Measurements from ENCODE around the gene LITAF.

LITAF gene

GRCh38 chr16:11586856-11587642, at the start of gene LITAF:
LITAF (minus strand) TSS chr16:11586919; CDS start chr16:11556730, 30,189 bp downstream.
- TF ChIP-seq GATA1 (IDR thresholded peaks at IDR 0.05; ENCODE audit: low read depth, low read length) (no peak), POLR2A (IDR thresholded peaks at IDR 0.05; ENCODE audit: low read length) (peak; percentile 20)
- peak; percentile 56 to 57 for DNase-seq

GRCh38 chr16:11636172-11636721, 49.5 kb upstream of the LITAF start:
- no peak for TF ChIP-seq POLR2A (IDR thresholded peaks at IDR 0.05; ENCODE audit: low read length)
- TF ChIP-seq GATA1 (IDR thresholded peaks at IDR 0.05; ENCODE audit: low read depth, low read length) = no peak
- DNase-seq = no peak

GRCh38 chr16:11635679-11636171, 49.0 kb upstream of the LITAF start:
- no peak for TF ChIP-seq GATA1 (IDR thresholded peaks at IDR 0.05; ENCODE audit: low read depth, low read length)
- no peak for TF ChIP-seq POLR2A (IDR thresholded peaks at IDR 0.05; ENCODE audit: low read length)

DNA sequence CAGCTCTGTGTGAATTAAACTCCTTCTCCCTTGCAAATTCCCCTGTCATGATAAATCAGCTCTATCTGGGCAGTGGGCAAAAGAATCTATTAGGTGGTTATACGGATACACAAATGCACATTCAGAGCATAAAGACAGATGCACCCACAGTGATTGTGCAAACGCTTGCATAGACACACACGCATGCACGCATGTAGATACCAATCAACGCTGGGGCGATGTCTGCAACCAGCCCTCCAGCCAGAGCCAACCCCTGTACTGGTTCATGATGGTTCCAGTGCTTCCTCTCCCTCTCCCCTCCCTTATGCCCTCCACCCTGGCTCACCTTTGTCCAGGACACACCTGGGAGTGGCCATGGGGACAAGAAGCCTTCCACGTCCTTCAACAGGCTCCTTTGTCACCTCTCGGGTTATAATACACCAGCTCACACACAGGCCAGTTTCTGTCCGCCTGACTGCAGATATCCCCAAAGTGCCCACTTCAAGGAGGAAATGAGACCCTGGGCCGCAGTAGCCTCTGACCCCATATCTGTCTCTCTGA, 48.5 kb upstream of the LITAF start:
- TF ChIP-seq GATA1 (IDR thresholded peaks at IDR 0.05; ENCODE audit: low read depth, low read length) (no peak), POLR2A (IDR thresholded peaks at IDR 0.05; ENCODE audit: low read length) (no peak)
- no peak for DNase-seq

More at GRCh38 chr16:11635679-11636171, 49.0 kb upstream of the LITAF start:
- no peak for DNase-seq

DNA sequence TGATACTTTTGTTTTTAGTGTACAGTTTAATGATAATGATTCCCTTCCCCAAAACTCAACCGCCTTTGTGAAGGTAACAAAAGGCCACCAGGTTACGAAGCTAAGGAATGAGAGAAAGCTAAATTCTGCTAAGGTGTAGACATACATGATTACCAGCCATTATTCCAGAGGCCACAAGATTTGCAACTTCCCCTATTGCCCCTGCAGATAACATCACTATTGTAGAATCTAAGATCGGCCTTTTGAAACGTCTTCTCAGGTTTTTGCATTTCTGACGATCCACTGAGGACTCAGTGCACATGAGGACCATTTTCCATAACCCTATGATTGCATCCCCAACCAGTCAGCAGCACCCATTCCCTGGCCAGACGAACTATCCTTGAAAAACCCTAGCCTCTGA, 47.6 kb upstream of the LITAF start:
- no peak for TF ChIP-seq POLR2A (IDR thresholded peaks at IDR 0.05; ENCODE audit: low read length)
- no peak for TF ChIP-seq GATA1 (IDR thresholded peaks at IDR 0.05; ENCODE audit: low read depth, low read length)
- DNase-seq = no peak

DNA sequence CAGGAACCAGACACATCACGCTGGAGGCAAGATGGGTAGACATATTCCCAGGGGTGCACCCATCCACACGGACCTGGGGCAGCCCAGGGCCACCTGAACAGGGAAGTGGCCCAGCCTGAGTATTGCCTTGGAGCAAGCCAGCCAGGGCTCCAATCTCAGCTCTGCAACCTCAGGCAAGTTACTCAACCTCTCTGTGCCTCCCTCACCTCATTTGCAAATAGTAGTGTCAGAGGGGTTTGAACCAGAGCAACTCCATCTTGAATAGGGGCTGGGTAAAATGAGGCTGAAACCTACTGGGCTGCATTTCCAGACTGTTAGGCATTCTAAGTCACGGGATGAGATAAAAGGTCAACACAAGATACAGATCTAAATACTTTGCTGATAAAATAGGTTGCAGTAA, 46.4 kb upstream of the LITAF start:
- no peak for TF ChIP-seq POLR2A (IDR thresholded peaks at IDR 0.05; ENCODE audit: low read length)
- TF ChIP-seq GATA1 (IDR thresholded peaks at IDR 0.05; ENCODE audit: low read depth, low read length) = no peak
- no peak for DNase-seq

- TF ChIP-seq GATA1 (IDR thresholded peaks at IDR 0.05; ENCODE audit: low read depth, low read length) = no peak
- TF ChIP-seq POLR2A (IDR thresholded peaks at IDR 0.05; ENCODE audit: low read length) = no peak
- no peak for DNase-seq
Observed at GRCh38 chr16:11632455-11632939, 45.8 kb upstream of the LITAF start.

DNA sequence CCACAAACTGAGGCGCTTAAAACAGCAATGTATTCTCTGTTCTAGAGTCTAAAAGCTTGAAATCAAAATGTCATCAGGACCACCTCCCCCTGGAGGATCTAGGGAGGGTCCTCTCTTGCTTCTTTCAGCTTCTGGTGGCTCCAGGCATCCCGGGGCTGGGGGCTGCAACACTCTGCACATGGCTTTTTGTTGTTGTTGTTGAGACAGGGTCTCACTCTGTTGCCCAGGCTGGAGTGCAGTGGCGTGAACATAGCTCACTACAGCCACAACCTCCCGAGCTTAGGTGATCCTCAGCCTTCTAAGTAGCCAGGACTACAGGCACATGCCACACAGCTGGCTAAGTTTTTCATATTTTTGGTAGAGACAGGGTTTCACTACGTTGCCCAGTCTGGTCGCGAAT, 44.5 kb upstream of the LITAF start:
- no peak for DNase-seq
- TF ChIP-seq GATA1 (IDR thresholded peaks at IDR 0.05; ENCODE audit: low read depth, low read length) (no peak), POLR2A (IDR thresholded peaks at IDR 0.05; ENCODE audit: low read length) (no peak)

DNA sequence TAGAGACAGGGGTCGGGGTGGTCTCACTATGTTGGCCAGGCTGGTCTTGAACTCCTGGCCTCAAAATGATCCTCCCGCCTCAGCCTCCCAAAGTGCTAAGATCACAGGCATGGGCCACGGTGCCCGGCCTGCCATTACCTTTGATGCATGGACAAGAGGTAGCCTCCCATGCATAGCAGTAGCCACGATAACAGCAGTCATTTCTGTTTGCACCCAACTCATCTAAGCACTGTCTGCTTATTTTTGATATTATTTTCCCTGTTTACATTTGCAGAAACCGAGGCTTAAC, 44.0 kb upstream of the LITAF start:
- TF ChIP-seq POLR2A (IDR thresholded peaks at IDR 0.05; ENCODE audit: low read length) (no peak), GATA1 (IDR thresholded peaks at IDR 0.05; ENCODE audit: low read depth, low read length) (no peak)
- no peak for DNase-seq

DNA sequence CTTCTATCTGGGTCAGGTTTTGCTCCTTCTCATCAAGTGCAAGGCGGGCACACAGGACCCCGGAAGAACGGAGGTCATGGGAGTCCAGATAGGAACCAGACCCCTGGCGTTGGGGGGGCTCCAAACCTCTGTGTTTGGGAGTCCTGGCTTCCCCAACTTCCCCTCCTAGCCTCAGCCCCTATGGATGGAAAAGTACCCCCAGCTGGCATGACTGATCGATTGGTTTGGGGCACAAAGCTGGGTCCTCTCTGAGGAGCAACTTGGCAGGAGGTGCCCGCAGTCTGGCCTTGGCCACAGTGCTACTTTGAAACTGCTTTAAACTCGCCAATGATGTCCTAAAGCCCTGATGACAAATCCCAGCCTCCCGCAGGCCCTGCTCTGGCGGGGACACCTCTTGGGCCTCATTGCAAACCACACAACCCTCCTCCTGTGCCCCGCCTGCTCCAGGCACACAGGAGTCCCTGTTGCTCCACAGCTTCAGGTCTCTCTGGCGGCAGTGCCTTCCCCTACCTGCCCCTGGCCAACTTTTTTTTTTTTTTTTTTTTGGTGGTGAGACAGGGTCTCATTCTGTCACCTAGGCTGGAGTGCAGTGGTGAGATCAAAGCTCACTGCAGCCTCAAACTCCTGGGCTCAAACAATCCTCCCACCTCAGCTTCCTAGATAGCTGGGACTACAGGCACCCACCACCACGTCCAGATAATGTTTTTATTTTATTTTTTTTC, 43.5 kb upstream of the LITAF start:
- no peak for DNase-seq
- TF ChIP-seq POLR2A (IDR thresholded peaks at IDR 0.05; ENCODE audit: low read length) = no peak
- no peak for TF ChIP-seq GATA1 (IDR thresholded peaks at IDR 0.05; ENCODE audit: low read depth, low read length)

- no peak for TF ChIP-seq GATA1 (IDR thresholded peaks at IDR 0.05; ENCODE audit: low read depth, low read length)
- no peak for TF ChIP-seq POLR2A (IDR thresholded peaks at IDR 0.05; ENCODE audit: low read length)
- DNase-seq = no peak
Observed at GRCh38 chr16:11629071-11630030, 42.6 kb upstream of the LITAF start.

DNA sequence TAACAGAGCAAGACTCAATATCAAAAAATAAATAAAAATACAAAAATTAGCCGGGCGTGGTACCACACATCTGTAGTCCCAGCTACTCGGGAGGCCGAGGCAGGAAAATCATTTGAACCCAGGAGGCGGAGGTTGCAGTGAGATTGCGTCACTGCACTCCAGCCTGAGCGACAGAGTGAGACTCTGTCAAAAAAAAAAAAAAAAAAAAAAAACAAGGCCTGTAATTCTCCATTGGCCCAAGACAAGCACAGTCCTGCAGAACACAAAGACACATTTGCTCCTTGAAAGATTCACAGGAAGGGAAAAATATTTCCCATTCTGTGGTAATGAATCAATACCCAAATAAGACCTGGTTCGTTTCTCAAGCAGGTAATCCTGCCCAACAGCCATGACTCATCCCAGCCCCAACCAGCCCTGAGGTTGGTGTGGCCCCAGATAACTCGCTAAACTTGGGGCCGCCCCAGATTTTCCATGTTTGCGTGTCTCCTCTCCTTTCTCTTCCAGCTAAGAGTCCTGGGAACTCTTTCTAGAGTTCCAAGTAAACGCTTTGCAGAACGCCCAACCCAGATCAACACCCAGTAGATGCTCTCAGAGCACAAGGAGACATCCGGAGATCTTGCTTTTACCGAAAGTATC, 41.2 kb upstream of the LITAF start:
- peak; percentile 23 to 68 for DNase-seq
- TF ChIP-seq POLR2A (IDR thresholded peaks at IDR 0.05; ENCODE audit: low read length) (no peak), GATA1 (IDR thresholded peaks at IDR 0.05; ENCODE audit: low read depth, low read length) (no peak)

- no peak for DNase-seq
- TF ChIP-seq POLR2A (IDR thresholded peaks at IDR 0.05; ENCODE audit: low read length) (no peak), GATA1 (IDR thresholded peaks at IDR 0.05; ENCODE audit: low read depth, low read length) (no peak)
Observed at GRCh38 chr16:11627292-11627663, 40.6 kb upstream of the LITAF start.
